ENCODE results near the gene CDK11B.

DNA sequence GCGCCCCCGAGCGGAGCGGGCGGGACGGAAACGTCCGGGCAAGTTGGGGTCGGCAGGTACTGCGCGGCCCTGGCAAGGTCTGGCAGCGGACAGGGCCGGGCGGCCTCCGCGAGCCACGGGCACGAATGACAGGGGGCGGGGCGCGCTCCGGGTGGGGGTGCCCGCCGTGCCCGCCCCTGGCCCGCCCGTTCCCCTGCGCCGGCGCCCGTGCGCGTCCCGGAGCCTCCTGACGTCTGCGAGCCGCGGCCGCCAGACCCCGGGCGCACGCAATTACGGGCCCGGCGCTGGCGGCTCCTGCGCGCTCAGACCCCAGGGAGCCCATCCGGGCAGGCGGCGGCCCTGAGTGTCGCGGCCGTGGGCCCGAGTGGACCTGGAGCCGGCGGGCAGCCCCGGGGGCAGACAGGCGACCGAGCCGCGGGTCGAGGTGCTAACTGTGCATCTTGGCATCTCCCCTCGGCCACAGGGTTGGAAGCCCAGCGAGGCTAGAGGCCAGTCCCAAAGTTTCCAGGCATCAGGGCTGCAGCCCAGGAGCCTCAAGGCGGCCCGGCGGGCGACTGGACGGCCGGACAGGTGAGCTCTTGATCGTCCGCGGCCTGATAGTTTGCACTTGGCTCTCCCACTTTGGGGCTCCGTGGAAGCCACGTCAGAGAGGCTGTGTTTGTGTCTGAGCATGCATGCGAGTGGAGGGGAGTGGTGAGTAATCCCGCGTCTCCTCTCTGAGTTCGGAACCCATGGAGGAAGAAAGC lies 42.6 kb downstream of the CDK11B start:
- TF ChIP-seq, protein P1, sequence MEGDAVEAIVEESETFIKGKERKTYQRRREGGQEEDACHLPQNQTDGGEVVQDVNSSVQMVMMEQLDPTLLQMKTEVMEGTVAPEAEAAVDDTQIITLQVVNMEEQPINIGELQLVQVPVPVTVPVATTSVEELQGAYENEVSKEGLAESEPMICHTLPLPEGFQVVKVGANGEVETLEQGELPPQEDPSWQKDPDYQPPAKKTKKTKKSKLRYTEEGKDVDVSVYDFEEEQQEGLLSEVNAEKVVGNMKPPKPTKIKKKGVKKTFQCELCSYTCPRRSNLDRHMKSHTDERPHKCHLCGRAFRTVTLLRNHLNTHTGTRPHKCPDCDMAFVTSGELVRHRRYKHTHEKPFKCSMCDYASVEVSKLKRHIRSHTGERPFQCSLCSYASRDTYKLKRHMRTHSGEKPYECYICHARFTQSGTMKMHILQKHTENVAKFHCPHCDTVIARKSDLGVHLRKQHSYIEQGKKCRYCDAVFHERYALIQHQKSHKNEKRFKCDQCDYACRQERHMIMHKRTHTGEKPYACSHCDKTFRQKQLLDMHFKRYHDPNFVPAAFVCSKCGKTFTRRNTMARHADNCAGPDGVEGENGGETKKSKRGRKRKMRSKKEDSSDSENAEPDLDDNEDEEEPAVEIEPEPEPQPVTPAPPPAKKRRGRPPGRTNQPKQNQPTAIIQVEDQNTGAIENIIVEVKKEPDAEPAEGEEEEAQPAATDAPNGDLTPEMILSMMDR (IDR thresholded peaks at IDR 0.05), result no peak
- no peak for TF ChIP-seq POLR2A (IDR thresholded peaks at IDR 0.05)

All from lower leg skin (tissue), 3 donors.